Heart left ventricle (tissue), 16 donors: Measurements from ENCODE around the gene MS4A6E. TPM values are rescaled to one million over a fixed set of nuclear protein-coding genes. Genes with fewer than 3 reads are reported as not detected.
A peak's percentile ranks its signal among the peaks of the same experiment; 100 is the strongest.

ENCODE experiments used
- ATAC-seq, 4 donors: fragments of 200-7000 bp; cut with Tn5 transposase; one replicate each; pipeline ENCODE4 v1.9.1; 2020 to 2022; ENCODE audit warnings: moderate library complexity in 4 of 4, mild to moderate bottlenecking in 3 of 4, moderate number of reproducible peaks in 1 of 4
- DNase-seq, 5 donors: peaks; one replicate each; pipeline ENCODE4 v3.0.0-alpha.2; 2020
- H3K27ac ChIP-seq, 12 donors: fragments of 200-600 bp; sonication (generic) in 4 of 12; one replicate each; pipeline versions ENCODE4 v1.5.0 to v1.8.0; 2016 to 2022; ENCODE audit warnings: mild to moderate bottlenecking in 2 of 12
- H3K27me3 ChIP-seq, 9 donors: fragments of 200-600 bp; sonication (generic) in 2 of 9; one replicate each; pipeline versions ENCODE4 v1.5.1 to v1.8.0; 2016 to 2022; ENCODE audit warnings: mild to moderate bottlenecking in 3 of 9
- H3K36me3 ChIP-seq, 9 donors: fragments of 200-600 bp; sonication (generic) in 2 of 9; one replicate each; pipeline versions ENCODE4 v1.5.0 to v1.8.0; 2018 to 2022; ENCODE audit warnings: mild to moderate bottlenecking in 2 of 9
- H3K4me1 ChIP-seq, 12 donors: fragments of 200-600 bp; sonication (generic) in 4 of 12; one replicate each; pipeline versions ENCODE4 v1.5.0 to v1.8.0; 2016 to 2022; ENCODE audit warnings: mild to moderate bottlenecking in 3 of 12
- H3K4me3 ChIP-seq, 12 donors: fragments of 200-600 bp; sonication (generic) in 4 of 12; one replicate each; pipeline versions ENCODE4 v1.5.0 to v1.8.0; 2017 to 2022; ENCODE audit warnings: mild to moderate bottlenecking in 9 of 12, moderate library complexity in 4 of 12
- H3K9me3 ChIP-seq, 12 donors: fragments of 200-600 bp; sonication (generic) in 4 of 12; one replicate each; pipeline versions ENCODE4 v1.5.0 to v1.8.0; 2016 to 2022; ENCODE audit warnings: mild to moderate bottlenecking in 1 of 12
- CTCF ChIP-seq, 12 donors: fragments of 200-600 bp; sonication (generic) in 4 of 12; IDR thresholded peaks; one replicate each; pipeline versions ENCODE4 v1.5.0 to v1.8.0; 2018 to 2022; ENCODE audit warnings: antibody characterized with exemption in 12 of 12, mild to moderate bottlenecking in 5 of 12
- POLR2A ChIP-seq, 2 donors: fragments of 450-650 bp; IDR thresholded peaks; one replicate each; pipeline ENCODE4 v1.6.1; 2017; ENCODE audit warnings: antibody characterized with exemption in 2 of 2, mild to moderate bottlenecking in 2 of 2, moderate library complexity in 2 of 2
- WGBS, 4 donors: extraction: QIAGEN DNeasy Blood & Tissue Kit in 2 of 4; methylation state at CpG; one replicate each; pipeline versions ENCODE4 v1.1.5 to v1.1.7; 2013 to 2018; 5-methylcytosine and 5-hydroxymethylcytosine counted together
- intact Hi-C, 10 donors: fragments of 100-400 bp; cut with DNase I; formaldehyde crosslinking; loops; one replicate each; pipeline versions ENCODE4 v1.11.1 to v1.14.2; 2022
- polyA plus RNA-seq, 2 donors: library from polyadenylated mRNA; stranded (reverse); fragments of 200-250 nt; gene quantifications; one replicate each; pipeline ENCODE4 v1.2.3, GENCODE V29; 2013
- total RNA-seq, 9 donors: library from RNA; depleted of rRNA in 2 of 9; stranded (reverse); fragments of >200 nt in 2 of 9; fragmentation: NEBNext Ultra II Directional in 3 of 9; extraction: Animal tissue kit (Norgen Biotek cat#: 25700) in 3 of 9; gene quantifications; one replicate each; pipeline versions ENCODE4 v1.1.0 to v1.2.4, GENCODE V29; 2016 to 2023
- donor health status: ischemic (EF 13 %, LVEDD 7.1; RV severe dilation, severe dysfunction).
- donor health status: healthy with polysubstance abuse.
- donor health status: DM: no; HTN: yes; CAD: no.
- donor health status: DM: no; HTN: no; CAD: no.
- donor health status: ischemic (EF 25% LVEDD 6.9; RV normal size, moderate dysfunction).
- donor health status: ischemic (EF 25% LVEDD 5.7; RV mildly dilated, moderate dysfunction).
- donor health status: healthy.
- donor health status: DM: yes; HTN: yes; CAD: no.
- donor health status: ischemic (EF 35%, LVEDD 5.7; RV mildly dilated, moderate dysfunction).
- donor health status: nonischemic (EF 11% LVEDD 7.7; RV severe dilation, severe dysfunction).
- donor health status: DM: yes; HTN: yes; CAD: no.
- donor health status: PGD.
- donor health status: ischemic (EF 29% LVEDD 5.4; RV normal size, mild dysfunction).
- donor health status: nonischemic (EF 23%, LVEDD 6.1; RV moderate dilation, normal function).

Gene MS4A6E
- total and polyA plus RNA-seq, 11 donors, result 0.18 TPM; not detected in 10

DNA sequence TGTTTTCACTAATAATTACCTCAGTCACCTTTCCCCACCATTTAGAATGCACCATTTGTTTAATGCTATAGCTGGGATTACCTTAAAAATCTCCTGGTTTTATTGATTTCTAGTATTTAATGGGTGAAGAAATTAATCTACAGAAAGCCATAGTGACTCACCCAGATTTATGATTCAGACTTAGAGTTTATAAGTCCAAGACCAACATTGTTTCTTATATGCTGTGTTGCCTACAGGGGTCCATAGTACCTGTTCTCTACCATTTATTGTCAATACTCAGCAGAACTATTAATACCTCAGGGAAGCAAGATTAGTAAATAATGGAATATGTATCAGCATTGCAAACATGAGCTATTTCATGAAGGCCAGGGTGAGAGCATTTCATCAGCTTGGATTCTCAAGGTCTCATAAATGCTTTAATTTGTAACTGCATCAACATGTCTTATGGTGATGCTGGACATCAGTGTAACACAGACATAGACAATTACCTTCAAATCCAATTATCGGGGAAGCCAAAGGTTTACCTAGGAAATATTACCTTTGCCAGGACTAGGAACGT, 43.3 kb downstream of the MS4A6E start:
- DNase-seq, result no peak
- no peak overlapping the region for H3K4me3 ChIP-seq
- H3K27ac ChIP-seq, result peak overlapping the region in 1 of 12 donors; percentile 74
- no peak for TF ChIP-seq POLR2A (IDR thresholded peaks at IDR 0.05)
- H3K27me3 ChIP-seq, result peaks cover 0 to 7% (median 0%) of the 10 kb centered on the region in 9 donors
- no peaks in the 10 kb centered on the region for H3K36me3 ChIP-seq
- 57 to 70% (median 65%) methylated on average over 2 of the region's 2 CpGs for WGBS, 4 donors
- ATAC-seq, result no peak
- intact Hi-C loops, result no loop called here
- H3K4me1 ChIP-seq, result peaks cover 0 to 6% (median 0%) of the 10 kb centered on the region in 12 donors
- no peaks in the 10 kb centered on the region for H3K9me3 ChIP-seq

DNA sequence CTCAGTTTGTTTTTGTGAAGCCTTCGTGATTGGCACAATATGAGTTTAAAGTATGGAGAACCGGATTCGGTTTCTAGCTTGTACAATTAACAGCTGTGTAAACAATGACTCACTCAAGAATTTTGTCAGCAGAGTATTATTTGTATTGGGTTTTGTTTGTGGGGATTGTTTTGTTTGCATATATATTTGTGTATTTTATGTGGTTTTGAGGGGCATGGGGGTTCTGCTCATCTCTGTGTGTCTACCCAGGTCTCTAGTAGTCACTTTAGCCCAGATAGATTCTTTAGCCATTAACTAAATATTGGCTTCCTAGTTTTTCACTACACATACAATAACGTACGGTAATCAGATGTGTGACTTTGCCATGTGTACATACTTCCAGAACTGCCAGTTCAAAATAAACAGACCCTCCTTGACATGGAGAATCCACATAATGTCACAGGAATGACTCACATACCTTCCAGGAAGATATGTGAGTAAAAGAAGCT, 43.8 kb downstream of the MS4A6E start:
- Histone ChIP-seq H3K36me3 (no peaks in the 10 kb centered on the region), H3K9me3 (no peaks in the 10 kb centered on the region), H3K4me1 (peaks cover 0 to 6% (median 0%) of the 10 kb centered on the region in 12 donors), H3K27ac (peak overlapping the region in 2 of 12 donors; percentile 11 to 74), H3K4me3 (no peak overlapping the region), H3K27me3 (peaks cover 0 to 5% (median 0%) of the 10 kb centered on the region in 9 donors)
- WGBS, 4 donors, result 39 to 53% (median 45%) methylated on average over 5 of the region's 5 CpGs
- TF ChIP-seq POLR2A (IDR thresholded peaks at IDR 0.05), result no peak
- TF ChIP-seq CTCF (IDR thresholded peaks at IDR 0.05), result no peak
- no peak for DNase-seq
- ATAC-seq, result no peak
- intact Hi-C loops, result no loop called here

- ATAC-seq (no peak), DNase-seq (no peak)
- H3K4me3 ChIP-seq, result no peak overlapping the region
- no peaks in the 10 kb centered on the region for H3K36me3 ChIP-seq
- peaks cover 0 to 5% (median 0%) of the 10 kb centered on the region in 9 donors for H3K27me3 ChIP-seq
- peaks cover 0 to 10% (median 0%) of the 10 kb centered on the region in 12 donors for H3K4me1 ChIP-seq
- no peaks in the 10 kb centered on the region for H3K9me3 ChIP-seq
- TF ChIP-seq CTCF (IDR thresholded peaks at IDR 0.05) (no peak), POLR2A (IDR thresholded peaks at IDR 0.05) (no peak)
- intact Hi-C loops, result no loop called here
- peak overlapping the region in 2 of 12 donors; percentile 23 to 74 for H3K27ac ChIP-seq
- WGBS, 4 donors, result 75 to 82% (median 77%) methylated on average over 3 of the region's 3 CpGs
These were observed 44.3 kb downstream of the MS4A6E start for GRCh38 chr11:60371386-60371785.

DNA sequence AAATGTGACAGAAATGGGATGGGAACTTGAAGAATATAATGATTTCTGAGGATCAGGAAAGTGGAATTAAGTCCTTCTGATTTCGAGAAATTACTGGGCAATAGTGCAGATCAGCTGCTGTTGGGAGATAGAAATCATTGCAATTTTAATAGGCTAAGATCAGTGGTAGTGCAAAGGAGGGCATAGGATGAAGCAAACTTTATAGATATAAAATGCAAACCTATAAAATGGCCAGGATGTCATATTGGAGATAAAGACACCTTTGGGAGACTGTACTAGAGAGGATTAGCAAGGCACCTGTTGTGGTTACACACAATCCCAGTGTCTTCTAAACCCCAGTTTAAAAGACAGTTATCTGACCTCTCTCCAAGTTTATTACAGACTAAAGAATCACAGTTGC, 44.8 kb downstream of the MS4A6E start:
- H3K4me1 ChIP-seq, result peaks cover 0 to 14% (median 0%) of the 10 kb centered on the region in 12 donors
- H3K36me3 ChIP-seq, result no peaks in the 10 kb centered on the region
- H3K27me3 ChIP-seq, result peaks cover 0 to 5% (median 0%) of the 10 kb centered on the region in 9 donors
- ATAC-seq, result no peak
- no peak overlapping the region for H3K4me3 ChIP-seq
- TF ChIP-seq CTCF (IDR thresholded peaks at IDR 0.05) (no peak), POLR2A (IDR thresholded peaks at IDR 0.05) (no peak)
- DNase-seq, result no peak
- H3K27ac ChIP-seq, result peak overlapping the region in 2 of 12 donors; percentile 23 to 74
- 59 to 69% (median 63%) methylated on average over 1 of the region's 1 CpG for WGBS, 4 donors
- H3K9me3 ChIP-seq, result no peaks in the 10 kb centered on the region
- intact Hi-C loops, result no loop called here
